ENCODE measurements around the gene ACER2.

ACER2 gene

GRCh38 chr9:19490269-19490668, 81.5 kb downstream of the ACER2 start:
- DNase-seq = no peak

GRCh38 chr9:19490828-19491227, 82.0 kb downstream of the ACER2 start:
- DNase-seq = no peak

- no peak for DNase-seq
Measured at GRCh38 chr9:19492775-19493173, 84.0 kb downstream of the ACER2 start.

- peak; percentile 83 for DNase-seq
Measured at GRCh38 chr9:19493174-19493811, 84.5 kb downstream of the ACER2 start.

GRCh38 chr9:19493876-19494275, 85.1 kb downstream of the ACER2 start:
- DNase-seq = no peak

- DNase-seq = no peak
Measured at GRCh38 chr9:19495186-19496028, 86.6 kb downstream of the ACER2 start.

- no peak for DNase-seq
Measured at GRCh38 chr9:19496321-19497050, 87.7 kb downstream of the ACER2 start.

- no peak for DNase-seq
Measured at GRCh38 chr9:19497276-19497675, 88.5 kb downstream of the ACER2 start.

GRCh38 chr9:19498015-19498414, 89.2 kb downstream of the ACER2 start:
- DNase-seq = no peak

Measured in midbrain (tissue), 1 donor.